ENCODE results near the gene SET.
A peak's percentile ranks its signal among the peaks of the same experiment; 100 is the strongest.

DNA sequence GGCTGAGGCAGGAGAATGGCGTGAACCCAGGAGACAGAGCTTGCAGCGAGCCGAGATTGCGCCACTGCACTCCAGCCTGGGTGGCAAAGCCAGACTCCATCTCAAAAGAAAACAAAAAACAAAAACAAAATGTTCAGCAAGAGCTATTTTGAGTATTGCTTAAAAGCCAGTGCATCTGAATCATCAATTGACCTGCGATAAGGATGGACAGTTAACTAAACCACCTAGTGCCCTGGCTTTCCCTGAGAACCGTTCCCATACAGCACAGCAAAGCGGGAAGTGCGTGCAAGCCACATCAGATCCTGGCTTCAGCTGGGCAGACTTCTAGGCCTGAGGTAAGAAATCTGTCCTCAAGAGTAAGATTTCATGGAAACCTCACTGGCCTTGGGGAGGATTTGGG is 35.1 kb upstream of the SET start:
- TF ChIP-seq, protein P1, sequence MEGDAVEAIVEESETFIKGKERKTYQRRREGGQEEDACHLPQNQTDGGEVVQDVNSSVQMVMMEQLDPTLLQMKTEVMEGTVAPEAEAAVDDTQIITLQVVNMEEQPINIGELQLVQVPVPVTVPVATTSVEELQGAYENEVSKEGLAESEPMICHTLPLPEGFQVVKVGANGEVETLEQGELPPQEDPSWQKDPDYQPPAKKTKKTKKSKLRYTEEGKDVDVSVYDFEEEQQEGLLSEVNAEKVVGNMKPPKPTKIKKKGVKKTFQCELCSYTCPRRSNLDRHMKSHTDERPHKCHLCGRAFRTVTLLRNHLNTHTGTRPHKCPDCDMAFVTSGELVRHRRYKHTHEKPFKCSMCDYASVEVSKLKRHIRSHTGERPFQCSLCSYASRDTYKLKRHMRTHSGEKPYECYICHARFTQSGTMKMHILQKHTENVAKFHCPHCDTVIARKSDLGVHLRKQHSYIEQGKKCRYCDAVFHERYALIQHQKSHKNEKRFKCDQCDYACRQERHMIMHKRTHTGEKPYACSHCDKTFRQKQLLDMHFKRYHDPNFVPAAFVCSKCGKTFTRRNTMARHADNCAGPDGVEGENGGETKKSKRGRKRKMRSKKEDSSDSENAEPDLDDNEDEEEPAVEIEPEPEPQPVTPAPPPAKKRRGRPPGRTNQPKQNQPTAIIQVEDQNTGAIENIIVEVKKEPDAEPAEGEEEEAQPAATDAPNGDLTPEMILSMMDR (IDR thresholded peaks at IDR 0.05): no peak
- peak in 1 of 2 donors; percentile 20 for TF ChIP-seq POLR2A (IDR thresholded peaks at IDR 0.05)

Measured in adrenal gland (tissue), 5 donors.